ENCODE measurements around the gene FOXJ2. TPM values are rescaled to one million over a fixed set of nuclear protein-coding genes. Genes with fewer than 3 reads are reported as not detected.
A peak's percentile ranks its signal among the peaks of the same experiment; 100 is the strongest.
"Not testable (repeated sequence)": the region's sequence is repeated elsewhere in the genome, so short reads cannot be mapped to it uniquely, and the experiment has no call there.

FOXJ2 gene
- total RNA-seq, 1 experiment from 2014 or later, result 30.3 TPM

DNA sequence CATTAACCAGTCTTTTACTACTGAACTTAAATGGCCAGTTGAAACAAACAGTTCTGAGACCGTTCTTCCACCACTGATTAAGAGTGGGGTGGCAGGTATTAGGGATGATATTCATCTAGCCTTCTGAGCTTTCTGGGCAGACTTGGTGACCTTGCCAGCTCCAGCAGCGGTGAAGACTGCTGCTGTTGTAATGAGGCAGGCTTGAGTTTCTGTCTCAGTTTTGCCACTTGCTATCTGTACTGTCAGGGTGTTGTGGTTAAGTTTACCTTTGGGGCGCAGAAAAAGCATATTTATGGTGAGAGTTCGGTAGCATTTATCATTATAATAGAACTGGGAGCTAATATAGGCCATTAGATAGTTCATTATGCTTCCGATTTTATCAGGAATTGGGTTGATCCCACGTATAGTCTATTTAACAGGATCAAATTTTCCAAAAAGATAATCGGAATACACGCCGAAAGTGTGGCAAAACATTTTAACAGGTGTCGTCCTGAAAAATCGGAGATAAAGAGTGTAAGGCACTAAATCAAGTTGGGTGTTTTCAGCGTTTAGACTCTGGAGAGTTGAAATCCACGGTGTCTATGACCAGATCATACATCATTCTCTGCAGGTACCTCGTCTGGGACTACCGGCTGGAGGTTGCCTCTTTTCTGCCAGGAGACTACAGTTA is 48.9 kb downstream of the FOXJ2 start:
- peak overlapping the region; percentile 99 for H2AFZ ChIP-seq
- no peaks in the 10 kb centered on the region; the same call in 1 of the 2 replicates for H4K20me1 ChIP-seq (ENCODE audit: insufficient read depth)
- DNase-seq, result peak in 1 of 2 experiments; percentile 9
- H3K9me3 ChIP-seq (ENCODE audit: insufficient read depth, low read depth), result no peaks in the 10 kb centered on the region
- H3K27me3 ChIP-seq (ENCODE audit: insufficient read depth, low read depth), result no peaks in the 10 kb centered on the region
- H3K79me2 ChIP-seq (ENCODE audit: low read depth), result peaks cover 53% of the 10 kb centered on the region
- ChIA-PET POLR2A (ENCODE audit: unreplicated experiment) (interaction anchor here (1.0 kb wide), 1 partner anchor 110 kb away, joined by 3 read pairs; no protein-coding TSS in a partner anchor), CTCF (no interaction called here)
- H3K36me3 ChIP-seq (ENCODE audit: low read depth), result no peaks in the 10 kb centered on the region
- peak overlapping the region; percentile 97 for H3K4me2 ChIP-seq
- peak overlapping the region; percentile 91 for H3K27ac ChIP-seq
- peaks cover 42% of the 10 kb centered on the region for H3K4me1 ChIP-seq (replicated peaks; ENCODE audit: insufficient read depth)
- peak overlapping the region; percentile 94 for H3K4me3 ChIP-seq
- TF ChIP-seq, protein P1, sequence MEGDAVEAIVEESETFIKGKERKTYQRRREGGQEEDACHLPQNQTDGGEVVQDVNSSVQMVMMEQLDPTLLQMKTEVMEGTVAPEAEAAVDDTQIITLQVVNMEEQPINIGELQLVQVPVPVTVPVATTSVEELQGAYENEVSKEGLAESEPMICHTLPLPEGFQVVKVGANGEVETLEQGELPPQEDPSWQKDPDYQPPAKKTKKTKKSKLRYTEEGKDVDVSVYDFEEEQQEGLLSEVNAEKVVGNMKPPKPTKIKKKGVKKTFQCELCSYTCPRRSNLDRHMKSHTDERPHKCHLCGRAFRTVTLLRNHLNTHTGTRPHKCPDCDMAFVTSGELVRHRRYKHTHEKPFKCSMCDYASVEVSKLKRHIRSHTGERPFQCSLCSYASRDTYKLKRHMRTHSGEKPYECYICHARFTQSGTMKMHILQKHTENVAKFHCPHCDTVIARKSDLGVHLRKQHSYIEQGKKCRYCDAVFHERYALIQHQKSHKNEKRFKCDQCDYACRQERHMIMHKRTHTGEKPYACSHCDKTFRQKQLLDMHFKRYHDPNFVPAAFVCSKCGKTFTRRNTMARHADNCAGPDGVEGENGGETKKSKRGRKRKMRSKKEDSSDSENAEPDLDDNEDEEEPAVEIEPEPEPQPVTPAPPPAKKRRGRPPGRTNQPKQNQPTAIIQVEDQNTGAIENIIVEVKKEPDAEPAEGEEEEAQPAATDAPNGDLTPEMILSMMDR (conservative IDR thresholded peaks at IDR 0.05), result no peak
- no peak for TF ChIP-seq EZH2 (IDR thresholded peaks at IDR 0.05; ENCODE audit: low read depth)
- H3F3A ChIP-seq (ENCODE audit: insufficient read depth, low read depth), result peaks cover 33% of the 10 kb centered on the region; the same call in 1 of the 2 replicates
- intact Hi-C loops (cut with micrococcal nuclease; ENCODE audit: unreplicated experiment), result loop anchor here (2.0 kb wide), 1 partner anchor 55 kb away; no protein-coding TSS in a partner anchor
- TSS peak; percentile 96 for BruUV-seq (replicated peaks)
- 0 out of 2 replicates have a peak, but pooled peaks cover 7% of the 10 kb centered on the region for H3K9me2 ChIP-seq (ENCODE audit: insufficient read depth)

DNA sequence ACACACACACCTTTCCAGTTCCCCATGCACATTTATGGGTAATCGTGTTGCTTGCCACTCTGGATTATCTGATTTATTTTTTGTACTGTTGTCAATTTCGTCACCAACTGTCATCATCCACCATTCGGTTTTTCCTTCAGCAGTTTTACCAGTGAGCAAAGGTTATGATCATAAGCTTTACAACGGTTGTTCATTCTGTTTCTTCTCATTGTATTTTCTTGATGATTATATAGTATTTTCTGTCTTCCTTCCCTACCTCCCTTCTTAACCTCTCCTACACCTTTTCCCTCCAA is 50.2 kb downstream of the FOXJ2 start:
- Histone ChIP-seq H2AFZ (peak overlapping the region; percentile 99), H3K27me3 (ENCODE audit: insufficient read depth, low read depth) (no peaks in the 10 kb centered on the region), H3K9me3 (ENCODE audit: insufficient read depth, low read depth) (no peaks in the 10 kb centered on the region), H4K20me1 (ENCODE audit: insufficient read depth) (no peaks in the 10 kb centered on the region; the same call in 1 of the 2 replicates), H3K4me2 (peak overlapping the region; percentile 97), H3F3A (ENCODE audit: insufficient read depth, low read depth) (peaks cover 22% of the 10 kb centered on the region; the same call in 1 of the 2 replicates), H3K79me2 (ENCODE audit: low read depth) (peaks cover 59% of the 10 kb centered on the region), H3K27ac (peak overlapping the region; percentile 91), H3K36me3 (ENCODE audit: low read depth) (no peaks in the 10 kb centered on the region), H3K4me3 (peak overlapping the region; percentile 94), H3K9me2 (ENCODE audit: insufficient read depth) (0 out of 2 replicates have a peak, but pooled peaks cover 7% of the 10 kb centered on the region), H3K4me1 (replicated peaks; ENCODE audit: insufficient read depth) (peaks cover 28% of the 10 kb centered on the region)
- DNase-seq, result no peak
- BruUV-seq (replicated peaks), result no TSS peak
- CTCF ChIA-PET, result interaction anchor here (0.6 to 0.7 kb wide), 2 partner anchors 17 to 856 kb away, joined by 3 read pairs; no protein-coding TSS in a partner anchor
- intact Hi-C loops (cut with micrococcal nuclease; ENCODE audit: unreplicated experiment), result no loop called here
- TF ChIP-seq, protein P1 (conservative IDR thresholded peaks at IDR 0.05), result no peak
- POLR2A ChIA-PET (ENCODE audit: unreplicated experiment), result no interaction called here

DNA sequence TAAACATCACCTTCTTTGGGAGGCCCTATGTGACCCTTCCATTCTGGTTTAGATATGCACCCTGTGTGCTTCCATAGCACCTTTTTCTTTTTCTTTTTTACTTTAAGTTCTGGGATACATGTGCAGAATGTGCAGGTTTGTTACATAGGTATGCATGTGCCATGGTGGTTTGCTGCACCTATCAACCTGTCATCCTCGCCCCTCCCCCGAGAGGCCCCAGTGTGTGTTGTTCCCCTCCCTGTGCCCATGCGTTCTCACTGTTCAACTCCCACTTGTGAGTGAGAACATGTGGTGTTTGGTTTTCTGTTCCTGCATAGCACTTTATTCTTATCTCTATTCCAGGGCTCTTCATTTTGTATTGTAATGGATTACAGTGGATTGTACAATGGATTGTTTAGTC is 51.8 kb downstream of the FOXJ2 start:
- ChIA-PET POLR2A (ENCODE audit: unreplicated experiment) (interaction anchor here (0.6 kb wide), 1 partner anchor 118 kb away, joined by 5 read pairs; no protein-coding TSS in a partner anchor), CTCF (interaction anchor here (0.7 kb wide), 1 partner anchor 36 kb away, joined by 3 read pairs; no protein-coding TSS in a partner anchor)
- intact Hi-C loops (cut with micrococcal nuclease; ENCODE audit: unreplicated experiment); H4K20me1 ChIP-seq (ENCODE audit: insufficient read depth); H3K36me3 ChIP-seq (ENCODE audit: low read depth); H3K9me3 ChIP-seq (ENCODE audit: insufficient read depth, low read depth); H3K27me3 ChIP-seq (ENCODE audit: insufficient read depth, low read depth); H3K27ac ChIP-seq; H3K9me2 ChIP-seq (ENCODE audit: insufficient read depth); BruUV-seq (replicated peaks); H2AFZ ChIP-seq; DNase-seq; H3K4me3 ChIP-seq; H3K4me2 ChIP-seq: not testable (repeated sequence)
- Histone ChIP-seq H3K4me1 (replicated peaks; ENCODE audit: insufficient read depth) (peaks cover 24% of the 10 kb centered on the region), H3F3A (ENCODE audit: insufficient read depth, low read depth) (peaks cover 21% of the 10 kb centered on the region; the same call in 1 of the 2 replicates), H3K79me2 (ENCODE audit: low read depth) (peaks cover 63% of the 10 kb centered on the region)

All from PC-9 (cell line).